HepG2 (cell line): ENCODE data around the gene PFAS. TPM values are rescaled to one million over a fixed set of nuclear protein-coding genes. Genes with fewer than 3 reads are reported as not detected.

ENCODE experiments used
- AGO1 ChIP-seq: fragments of 200-400 bp; formaldehyde crosslinking; IDR thresholded peaks from 2 replicates; pipeline ENCODE4 v1.6.1; 2017; ENCODE audit warnings: mild to moderate bottlenecking, low read depth, low read length, moderate library complexity; ENCODE audit not compliant: poor library complexity, severe bottlenecking
- ATF7 ChIP-seq, 2 experiments: fragments of 450-650 bp in 1 of 2; sonication (generic) in 1 of 2; formaldehyde crosslinking in 1 of 2; IDR thresholded peaks; 2 replicates each; pipeline versions ENCODE4 v1.4.0 to v1.6.1; 2016 to 2020; ENCODE audit warnings: antibody characterized with exemption in 1 of 2, mild to moderate bottlenecking in 1 of 2, missing genetic modification reagents in 1 of 2
- CC2D1A ChIP-seq: sonication (generic); formaldehyde crosslinking; IDR thresholded peaks from 2 replicates; pipeline ENCODE4 v1.8.1; 2023; ENCODE audit warnings: mild to moderate bottlenecking, missing genetic modification reagents
- FOXP1 ChIP-seq, 2 experiments: fragments of 450-650 bp in 1 of 2; IDR thresholded peaks; 2 replicates each; pipeline ENCODE4 v1.6.1; 2017 to 2018; ENCODE audit warnings: antibody characterized with exemption in 1 of 2
- GABPB1 ChIP-seq: IDR thresholded peaks from 2 replicates; pipeline ENCODE4 v1.6.1; 2016; ENCODE audit warnings: mild to moderate bottlenecking, missing genetic modification reagents, moderate library complexity, missing compliant biosample characterization
- GTF3A ChIP-seq: sonication (generic); formaldehyde crosslinking; conservative IDR thresholded peaks from 2 replicates; pipeline ENCODE4 v1.4.0; 2020; ENCODE audit warnings: mild to moderate bottlenecking, missing genetic modification reagents
- HMGXB4 ChIP-seq, 2 experiments: sonication (generic) in 1 of 2; formaldehyde crosslinking in 1 of 2; IDR thresholded peaks; 2 replicates each; pipeline versions ENCODE4 v1.4.0 to v1.6.1; 2018 to 2020; ENCODE audit warnings: missing genetic modification reagents in 2 of 2, borderline replicate concordance in 1 of 2, low read depth in 1 of 2, mild to moderate bottlenecking in 1 of 2, missing biosample characterization in 1 of 2
- PATZ1 ChIP-seq: sonication (generic); formaldehyde crosslinking; IDR thresholded peaks from 2 replicates; pipeline ENCODE4 v1.4.0; 2020; ENCODE audit warnings: missing genetic modification reagents
- POLR2A ChIP-seq, 2 experiments: IDR thresholded peaks; 2 replicates each; pipeline ENCODE4 v1.6.1; 2011; ENCODE audit warnings: low read depth in 2 of 2, low read length in 2 of 2, mild to moderate bottlenecking in 1 of 2, moderate library complexity in 1 of 2; ENCODE audit not compliant: insufficient read depth in 1 of 2
- POLR2AphosphoS5 ChIP-seq: IDR thresholded peaks from 2 replicates; pipeline ENCODE4 v1.6.1; 2012; ENCODE audit warnings: low read depth, low read length
- RAD51 ChIP-seq: fragments of 450-650 bp; IDR thresholded peaks from 2 replicates; pipeline ENCODE4 v1.6.1; 2016; ENCODE audit warnings: borderline replicate concordance
- ZBTB44 ChIP-seq: sonication (generic); formaldehyde crosslinking; IDR thresholded peaks from 2 replicates; pipeline ENCODE4 v1.4.0; 2020; ENCODE audit warnings: missing genetic modification reagents
- ZNF260 ChIP-seq: sonication (generic); formaldehyde crosslinking; IDR thresholded peaks from 2 replicates; pipeline ENCODE4 v1.4.0; 2020; ENCODE audit warnings: missing genetic modification reagents, low read depth, mild to moderate bottlenecking, borderline replicate concordance
- ZNF296 ChIP-seq: sonication (generic); formaldehyde crosslinking; conservative IDR thresholded peaks from 2 replicates; pipeline ENCODE4 v1.5.0; 2020; ENCODE audit warnings: mild to moderate bottlenecking, missing genetic modification reagents
- ZNF343 ChIP-seq: sonication (generic); formaldehyde crosslinking; IDR thresholded peaks from 2 replicates; pipeline ENCODE4 v1.4.0; 2020; ENCODE audit warnings: mild to moderate bottlenecking, missing genetic modification reagents
- ZNF639 ChIP-seq: conservative IDR thresholded peaks from 2 replicates; pipeline ENCODE4 v1.6.1; 2018; ENCODE audit warnings: missing genetic modification reagents
- ZNF740 ChIP-seq: sonication (generic); formaldehyde crosslinking; IDR thresholded peaks from 2 replicates; pipeline ENCODE4 v1.4.0; 2020; ENCODE audit warnings: missing genetic modification reagents
- ZXDC ChIP-seq: sonication (generic); formaldehyde crosslinking; IDR thresholded peaks from 2 replicates; pipeline ENCODE4 v1.5.0; 2020; ENCODE audit warnings: mild to moderate bottlenecking, missing genetic modification reagents
- polyA plus RNA-seq, 8 experiments: library from polyadenylated mRNA; depleted of rRNA in 3 of 8; stranded (reverse) in 7 of 8; unstranded in 1 of 8; fragments of >200 nt; fragmentation: Illumina TruSeq in 4 of 8; extraction: Trizol in 4 of 8; gene quantifications; 2 replicates each; pipeline versions ENCODE4 v1.2.1 to v1.2.3, GENCODE V29; 2011 to 2016; ENCODE audit warnings: low read depth in 4 of 8, missing spikeins in 1 of 8, mixed read lengths in 1 of 8; ENCODE audit not compliant: insufficient read depth in 1 of 8
- total RNA-seq, 5 experiments: library from RNA; depleted of rRNA; stranded (reverse); fragments of >200 nt; fragmentation: Illumina TruSeq; extraction: Trizol; gene quantifications; 2 replicates each; pipeline ENCODE4 v1.2.3, GENCODE V29; 2016; ENCODE audit warnings: low read depth in 1 of 5

Gene PFAS
- total and polyA plus RNA-seq, 2 of the 13 experiments (the other 11 are each of a cell fraction or from before 2014, with no cell fraction given): 49.4 to 58.2 TPM

GRCh38 chr17:8288336-8289102 is 39.4 kb downstream of the PFAS start, which contains the start of gene RANGRF (continued):
- TF ChIP-seq FOXP1 (IDR thresholded peaks at IDR 0.05): no peak
- no peak for TF ChIP-seq FOXP1 (CRISPR knock-in tag; IDR thresholded peaks at IDR 0.05)
- peak; percentile 49 to 85; a peak in 3 of 4 replicates for TF ChIP-seq HMGXB4 (CRISPR knock-in tag; IDR thresholded peaks at IDR 0.05; ENCODE audit: borderline replicate concordance in 1 of 2, low read depth in 1 of 2)
- no peak for TF ChIP-seq ZNF296
- no peak for TF ChIP-seq ATF7 (IDR thresholded peaks at IDR 0.05)
- TF ChIP-seq ATF7 (CRISPR knock-in tag; IDR thresholded peaks at IDR 0.05): peak; percentile 72; the same call in 1 of the 2 replicates
- TF ChIP-seq ZNF260 (CRISPR knock-in tag): no peak
- no peak for TF ChIP-seq ZNF639 (CRISPR knock-in tag)
- peak; percentile 59 to 86 for TF ChIP-seq POLR2A (IDR thresholded peaks at IDR 0.05; ENCODE audit: insufficient read depth in 1 of 2, low read depth in 2 of 2, low read length in 2 of 2)
- TF ChIP-seq PATZ1 (CRISPR knock-in tag): peak; percentile 72
- peak; percentile 83 for TF ChIP-seq AGO1
- TF ChIP-seq ZNF343 (CRISPR knock-in tag): no peak
- no peak for TF ChIP-seq ZNF740 (CRISPR knock-in tag)
- TF ChIP-seq ZBTB44 (CRISPR knock-in tag): 0 out of 2 replicates have a peak, but pooled peaks have one; percentile 27
- TF ChIP-seq GABPB1 (CRISPR knock-in tag): peak; percentile 86
- TF ChIP-seq GTF3A (CRISPR knock-in tag): 0 out of 2 replicates have a peak, but pooled peaks have one; percentile 25
- peak; percentile 48; the same call in 1 of the 2 replicates for TF ChIP-seq ZXDC (CRISPR knock-in tag)
- peak; percentile 74 for TF ChIP-seq RAD51
- peak; percentile 72 for TF ChIP-seq POLR2AphosphoS5
- no peak for TF ChIP-seq CC2D1A (CRISPR knock-in tag)
